Chondrocyte (in vitro differentiated cells): Measurements from ENCODE around the gene CLEC4F. TPM values are rescaled to one million over a fixed set of nuclear protein-coding genes. Genes with fewer than 3 reads are reported as not detected.

Experiments used
- DNase-seq: peaks from one replicate; pipeline ENCODE4 v3.0.0; 2021; ENCODE audit warnings: mixed read lengths, low spot score
- H3K27ac Mint-ChIP-seq: one replicate; pipeline ENCODE4 v1.8.0; 2021; ENCODE audit warnings: mild to moderate bottlenecking, moderate library complexity, mixed read lengths; ENCODE audit not compliant: unreplicated experiment
- H3K27me3 Mint-ChIP-seq: 2 replicates; pipeline ENCODE4 v1.8.0; 2021; ENCODE audit warnings: low read depth, mixed read lengths
- H3K36me3 Mint-ChIP-seq: 2 replicates; pipeline ENCODE4 v1.8.0; 2021; ENCODE audit warnings: low read depth, mixed read lengths
- H3K4me1 Mint-ChIP-seq: 2 replicates; pipeline ENCODE4 v1.8.0; 2021; ENCODE audit warnings: low read depth, mild to moderate bottlenecking, mixed read lengths
- H3K4me3 Mint-ChIP-seq: one replicate; pipeline ENCODE4 v1.8.0; 2021; ENCODE audit warnings: mild to moderate bottlenecking, moderate library complexity, mixed read lengths; ENCODE audit not compliant: unreplicated experiment
- H3K9me3 Mint-ChIP-seq: 2 replicates; pipeline ENCODE4 v1.8.0; 2021; ENCODE audit warnings: low read depth, mixed read lengths
- total RNA-seq: library from RNA; stranded (reverse); gene quantifications from 3 replicates; pipeline ENCODE4 v1.2.1, GENCODE V29; 2021
- TF ChIP-seq, protein P1 (sequence below): fragments of 200-600 bp; sonication (generic); IDR thresholded peaks from 2 replicates; pipeline ENCODE4 v1.5.0; 2021; ENCODE audit warnings: antibody characterized with exemption, mild to moderate bottlenecking, moderate library complexity

The CLEC4F gene
- total RNA-seq, 1 donor from 2014 or later = not detected

DNA sequence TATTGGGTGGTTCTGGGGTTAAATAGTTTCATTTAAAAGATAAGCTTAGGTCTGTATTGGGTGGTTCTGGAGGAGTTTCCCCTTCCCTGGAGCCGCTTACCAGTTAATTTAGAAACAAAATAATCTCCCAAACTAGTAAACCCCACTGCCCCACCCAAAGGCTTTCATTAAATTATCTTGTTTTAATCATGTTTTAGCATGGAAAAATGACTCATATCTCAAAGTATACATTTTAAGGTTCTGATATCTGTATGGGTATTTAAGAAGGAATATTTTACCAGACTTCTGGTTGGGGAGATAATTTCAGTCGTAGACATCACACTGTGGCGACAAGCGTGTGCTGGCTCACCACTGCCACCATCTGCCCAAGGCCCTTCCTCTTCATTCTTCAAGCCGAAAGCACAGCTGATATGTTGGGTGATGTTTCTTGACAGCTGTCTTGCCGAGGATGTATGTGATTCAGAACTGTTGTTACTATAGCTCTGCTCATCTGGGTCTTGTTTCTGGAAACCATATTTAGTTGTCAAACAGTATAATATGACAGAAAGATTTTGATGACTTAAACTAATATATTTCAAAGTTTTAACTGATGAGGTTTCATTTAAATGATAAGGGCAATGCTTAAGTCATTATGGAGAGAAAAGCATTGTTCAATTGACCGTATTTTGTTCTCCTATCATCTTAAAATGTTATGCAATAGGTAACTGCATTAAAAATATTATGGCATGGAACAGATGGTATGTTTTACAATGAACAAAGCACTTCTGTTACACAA lies 35.1 kb downstream of the CLEC4F start:
- Mint-ChIP-seq H3K4me3 (no peak overlapping the region), H3K9me3 (no peaks in the 10 kb centered on the region), H3K36me3 (no peaks in the 10 kb centered on the region), H3K4me1 (peaks cover 6% of the 10 kb centered on the region), H3K27ac (no peak overlapping the region), H3K27me3 (peaks cover 47% of the 10 kb centered on the region)
- no peak for DNase-seq
- TF ChIP-seq, protein P1, sequence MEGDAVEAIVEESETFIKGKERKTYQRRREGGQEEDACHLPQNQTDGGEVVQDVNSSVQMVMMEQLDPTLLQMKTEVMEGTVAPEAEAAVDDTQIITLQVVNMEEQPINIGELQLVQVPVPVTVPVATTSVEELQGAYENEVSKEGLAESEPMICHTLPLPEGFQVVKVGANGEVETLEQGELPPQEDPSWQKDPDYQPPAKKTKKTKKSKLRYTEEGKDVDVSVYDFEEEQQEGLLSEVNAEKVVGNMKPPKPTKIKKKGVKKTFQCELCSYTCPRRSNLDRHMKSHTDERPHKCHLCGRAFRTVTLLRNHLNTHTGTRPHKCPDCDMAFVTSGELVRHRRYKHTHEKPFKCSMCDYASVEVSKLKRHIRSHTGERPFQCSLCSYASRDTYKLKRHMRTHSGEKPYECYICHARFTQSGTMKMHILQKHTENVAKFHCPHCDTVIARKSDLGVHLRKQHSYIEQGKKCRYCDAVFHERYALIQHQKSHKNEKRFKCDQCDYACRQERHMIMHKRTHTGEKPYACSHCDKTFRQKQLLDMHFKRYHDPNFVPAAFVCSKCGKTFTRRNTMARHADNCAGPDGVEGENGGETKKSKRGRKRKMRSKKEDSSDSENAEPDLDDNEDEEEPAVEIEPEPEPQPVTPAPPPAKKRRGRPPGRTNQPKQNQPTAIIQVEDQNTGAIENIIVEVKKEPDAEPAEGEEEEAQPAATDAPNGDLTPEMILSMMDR = peak; percentile 67

DNA sequence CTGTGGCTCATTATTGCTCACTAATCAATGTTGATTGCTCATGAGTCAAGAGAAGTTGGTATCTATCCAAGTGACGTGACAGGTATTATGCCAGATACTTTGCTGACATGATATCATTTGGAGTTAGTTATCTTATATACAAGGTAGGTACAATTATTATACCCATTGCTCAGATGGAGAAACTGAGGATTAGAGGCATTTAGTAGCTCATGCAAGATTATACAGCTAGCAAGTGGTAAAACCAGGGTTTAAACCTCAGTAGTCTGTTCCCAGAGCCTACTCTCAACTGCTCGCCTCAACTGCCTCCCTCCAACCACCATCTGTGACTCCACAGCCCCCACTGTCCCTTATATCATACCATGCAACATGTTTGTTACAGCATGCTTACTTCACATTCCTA lies 36.1 kb downstream of the CLEC4F start:
- DNase-seq = no peak
- Mint-ChIP-seq H3K4me3 (no peak overlapping the region), H3K36me3 (no peaks in the 10 kb centered on the region), H3K4me1 (no peaks in the 10 kb centered on the region), H3K9me3 (no peaks in the 10 kb centered on the region), H3K27me3 (peaks cover 49% of the 10 kb centered on the region), H3K27ac (no peak overlapping the region)
- TF ChIP-seq, protein P1 = no peak

DNA sequence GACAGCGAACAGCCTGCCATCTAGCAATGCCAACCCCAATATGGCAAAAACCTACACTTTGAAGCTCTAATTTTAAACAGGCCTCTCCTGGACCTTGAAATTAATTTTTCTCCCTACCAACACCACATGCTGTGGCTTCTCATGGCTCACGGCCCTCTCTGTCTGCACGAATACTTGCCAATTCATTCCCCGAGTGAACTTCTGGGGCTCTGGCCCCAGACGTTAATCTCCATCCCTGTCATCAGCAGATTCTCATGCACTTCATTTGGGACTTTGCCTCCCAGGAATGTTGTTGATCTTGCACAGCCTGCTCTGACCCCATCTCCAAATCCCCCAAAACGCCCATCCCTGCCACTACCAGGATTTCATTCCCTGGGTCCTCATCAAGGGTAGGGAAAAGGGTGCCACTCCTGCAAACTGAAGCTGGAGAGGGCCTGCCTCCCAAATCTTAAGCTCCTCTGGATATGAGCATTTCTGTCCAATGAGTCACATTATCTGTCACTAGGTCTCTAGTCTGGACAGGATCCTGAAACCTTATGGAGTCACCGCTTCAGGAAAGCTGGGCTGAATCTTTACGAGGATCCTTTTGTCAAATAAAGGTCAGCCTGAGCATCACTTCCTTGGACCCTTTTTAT lies 40.4 kb downstream of the CLEC4F start:
- peaks cover 50% of the 10 kb centered on the region for H3K27me3 Mint-ChIP-seq
- no peak overlapping the region for H3K4me3 Mint-ChIP-seq
- no peaks in the 10 kb centered on the region for H3K4me1 Mint-ChIP-seq
- H3K9me3 Mint-ChIP-seq = no peaks in the 10 kb centered on the region
- DNase-seq = no peak
- H3K27ac Mint-ChIP-seq = no peak overlapping the region
- TF ChIP-seq, protein P1 = no peak
- no peaks in the 10 kb centered on the region for H3K36me3 Mint-ChIP-seq

DNA sequence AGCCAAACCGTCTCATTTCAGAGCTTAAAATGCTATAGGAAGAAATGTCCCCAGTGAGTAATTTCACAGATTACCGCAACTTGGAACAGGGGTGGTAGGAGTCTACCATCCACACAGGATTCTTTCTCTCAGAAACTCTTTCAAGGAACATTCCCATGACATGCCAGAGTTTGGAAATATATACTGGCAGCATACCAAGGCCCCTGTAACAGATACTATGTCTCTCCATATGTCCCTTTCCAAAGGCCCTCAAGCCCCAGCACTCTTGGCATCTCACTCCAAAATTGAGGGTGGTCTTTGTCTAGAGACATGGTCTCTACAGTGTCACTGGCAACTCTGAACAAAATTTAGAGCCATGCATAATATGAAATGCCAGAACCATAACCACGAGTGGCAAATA lies 40.9 kb downstream of the CLEC4F start:
- Mint-ChIP-seq H3K4me3 (no peak overlapping the region), H3K4me1 (no peaks in the 10 kb centered on the region), H3K27ac (no peak overlapping the region), H3K9me3 (no peaks in the 10 kb centered on the region), H3K36me3 (no peaks in the 10 kb centered on the region), H3K27me3 (peaks cover 54% of the 10 kb centered on the region)
- no peak for DNase-seq
- TF ChIP-seq, protein P1 = no peak

DNA sequence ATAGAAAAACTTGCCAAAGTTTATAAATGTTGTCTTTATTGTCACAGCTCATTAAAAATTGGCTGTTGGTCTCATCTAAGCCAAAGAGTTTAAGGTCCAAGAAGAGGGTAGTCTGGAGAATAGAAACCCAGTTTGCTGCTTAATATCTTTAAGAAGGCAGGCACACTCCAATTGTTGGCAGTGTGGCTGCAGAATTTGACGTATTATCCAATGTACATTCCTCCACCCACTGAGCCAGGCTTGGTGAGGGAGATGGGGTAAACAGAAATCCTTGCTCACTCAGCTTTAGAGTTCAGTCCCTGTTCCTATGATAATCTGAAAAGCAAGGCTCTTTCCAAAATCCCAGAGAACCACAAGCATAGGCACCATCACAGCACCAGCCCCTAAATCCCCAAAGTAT lies 41.7 kb downstream of the CLEC4F start:
- no peak overlapping the region for H3K27ac Mint-ChIP-seq
- H3K4me1 Mint-ChIP-seq = no peaks in the 10 kb centered on the region
- peaks cover 62% of the 10 kb centered on the region for H3K27me3 Mint-ChIP-seq
- TF ChIP-seq, protein P1 = no peak
- peaks cover under 1% of the 10 kb centered on the region for H3K36me3 Mint-ChIP-seq
- DNase-seq = no peak
- H3K9me3 Mint-ChIP-seq = no peaks in the 10 kb centered on the region
- no peak overlapping the region for H3K4me3 Mint-ChIP-seq
